Activated CD4-positive, alpha-beta T cell treated with anti-CD3 and anti-CD28 coated beads, Interleukin-2, amount 50 U/mL, for 1 hour (primary cell): ENCODE data around the gene CBFA2T3.

Experiments
- DNase-seq: peaks from one replicate; pipeline ENCODE4 v3.0.0-alpha.2; 2020

The CBFA2T3 gene

GRCh38 chr16:88957887-88958577 lies 19.0 kb downstream of the CBFA2T3 start:
- DNase-seq = no peak

- DNase-seq = no peak
Measured at GRCh38 chr16:88957433-88957767, 19.6 kb downstream of the CBFA2T3 start.

GRCh38 chr16:88956546-88957432 lies 20.2 kb downstream of the CBFA2T3 start:
- DNase-seq = no peak

GRCh38 chr16:88955906-88956305 lies 21.1 kb downstream of the CBFA2T3 start:
- DNase-seq = no peak

- no peak for DNase-seq
Measured at GRCh38 chr16:88953003-88953690, 23.9 kb downstream of the CBFA2T3 start.

- no peak for DNase-seq
Measured at GRCh38 chr16:88951989-88952388, 25.0 kb downstream of the CBFA2T3 start.

- DNase-seq = no peak
Measured at GRCh38 chr16:88951501-88951900, 25.5 kb downstream of the CBFA2T3 start.

- DNase-seq = no peak
Measured at GRCh38 chr16:88948781-88949490, 28.1 kb downstream of the CBFA2T3 start.

- no peak for DNase-seq
Measured at GRCh38 chr16:88945473-88945872, 31.5 kb downstream of the CBFA2T3 start.

- no peak for DNase-seq
Measured at GRCh38 chr16:88943741-88944140, 33.3 kb downstream of the CBFA2T3 start.

- DNase-seq = no peak
Measured at GRCh38 chr16:88943131-88943664, 33.8 kb downstream of the CBFA2T3 start.

- DNase-seq = peak; percentile 56
Measured at GRCh38 chr16:88941913-88942909, 34.8 kb downstream of the CBFA2T3 start.

GRCh38 chr16:88940862-88941817 lies 35.9 kb downstream of the CBFA2T3 start:
- DNase-seq = no peak

GRCh38 chr16:88939972-88940861 lies 36.8 kb downstream of the CBFA2T3 start:
- no peak for DNase-seq

- DNase-seq = no peak
Measured at GRCh38 chr16:88939245-88939971, 37.6 kb downstream of the CBFA2T3 start.

GRCh38 chr16:88938777-88939244 lies 38.2 kb downstream of the CBFA2T3 start:
- DNase-seq = no peak

GRCh38 chr16:88938119-88938776 lies 38.8 kb downstream of the CBFA2T3 start:
- no peak for DNase-seq

- DNase-seq = no peak
Measured at GRCh38 chr16:88937206-88937621, 39.8 kb downstream of the CBFA2T3 start.
